Urothelium cell line (cell line): ENCODE results near the gene ACOXL.

Experiments used
- DNase-seq: peaks from one replicate; pipeline ENCODE4 v3.0.0; 2011; ENCODE audit warnings: low spot score, mixed read lengths
- FAIRE-seq: peaks from 2 replicates; lab custom pipeline; 2011; peaks lifted over from hg19 to GRCh38; lab: Jason Lieb, UNC

ACOXL gene

GRCh38 chr2:110751642-110752041 lies 19.3 kb downstream of the ACOXL start:
- DNase-seq (no peak), FAIRE-seq (no peak)

GRCh38 chr2:110752871-110753270 lies 20.5 kb downstream of the ACOXL start:
- no peak for FAIRE-seq
- no peak for DNase-seq

- DNase-seq (no peak), FAIRE-seq (no peak)
Measured at GRCh38 chr2:110755491-110756078, 23.2 kb downstream of the ACOXL start.

- DNase-seq (no peak), FAIRE-seq (no peak)
Measured at GRCh38 chr2:110759411-110759810, 27.0 kb downstream of the ACOXL start.

- FAIRE-seq (no peak), DNase-seq (no peak)
Measured at GRCh38 chr2:110764931-110765330, 32.6 kb downstream of the ACOXL start.

- DNase-seq: no peak
- peak; percentile 48 for FAIRE-seq
Measured at GRCh38 chr2:110766291-110766690, 33.9 kb downstream of the ACOXL start.

- FAIRE-seq (no peak), DNase-seq (no peak)
Measured at GRCh38 chr2:110768591-110768990, 36.2 kb downstream of the ACOXL start.

GRCh38 chr2:110770404-110770958 lies 38.1 kb downstream of the ACOXL start:
- DNase-seq: no peak
- FAIRE-seq: no peak

- peak; percentile 82 for DNase-seq
- FAIRE-seq: peak; percentile 88
Measured at GRCh38 chr2:110770959-110771431, 38.6 kb downstream of the ACOXL start.

- DNase-seq (no peak), FAIRE-seq (no peak)
Measured at GRCh38 chr2:110771547-110772382, 39.4 kb downstream of the ACOXL start.

GRCh38 chr2:110772383-110772755 lies 40.0 kb downstream of the ACOXL start:
- DNase-seq (no peak), FAIRE-seq (no peak)

- FAIRE-seq (peak; percentile 5), DNase-seq (no peak)
Measured at GRCh38 chr2:110773401-110773921, 41.1 kb downstream of the ACOXL start.

GRCh38 chr2:110774701-110775100 lies 42.3 kb downstream of the ACOXL start:
- FAIRE-seq: no peak
- DNase-seq: no peak

- FAIRE-seq: no peak
- DNase-seq: no peak
Measured at GRCh38 chr2:110777531-110778311, 45.3 kb downstream of the ACOXL start.

- FAIRE-seq (no peak), DNase-seq (no peak)
Measured at GRCh38 chr2:110780461-110780860, 48.1 kb downstream of the ACOXL start.

- FAIRE-seq (peak; percentile 97), DNase-seq (no peak)
Measured at GRCh38 chr2:110783196-110783873, 51.0 kb downstream of the ACOXL start.

- DNase-seq: no peak
- peak; percentile 9 for FAIRE-seq
Measured at GRCh38 chr2:110784047-110784631, 51.8 kb downstream of the ACOXL start.

GRCh38 chr2:110785439-110785838 lies 53.1 kb downstream of the ACOXL start:
- peak; percentile 17 for FAIRE-seq
- DNase-seq: no peak

- FAIRE-seq: no peak
- no peak for DNase-seq
Measured at GRCh38 chr2:110788976-110789375, 56.6 kb downstream of the ACOXL start.

- no peak for DNase-seq
- FAIRE-seq: no peak
Measured at GRCh38 chr2:110789706-110790105, 57.3 kb downstream of the ACOXL start.
